ENCODE data around the gene NCOA7. TPM values are rescaled to one million over a fixed set of nuclear protein-coding genes. Genes with fewer than 3 reads are reported as not detected.

Gene NCOA7
- total and polyA plus RNA-seq, 10 of the 15 experiments (the other 5 are each of a cell fraction or from before 2014, with no cell fraction given) = 18.9 to 50.3 (median 34.2) TPM

GRCh38 chr6:125944434-125944816 lies 153.7 kb downstream of the NCOA7 start:
- H3K9me3 ChIP-seq (replicated peaks; ENCODE audit: control insufficient read depth, insufficient read depth, low read length) = no peaks in the 10 kb centered on the region
- SMC1A ChIA-PET (ENCODE audit: uncharacterized antibody, unreplicated experiment) = interaction anchor here (0.6 to 1.4 kb wide), 4 partner anchors 9 to 182 kb away, joined by 3 read pairs; no protein-coding TSS in a partner anchor
- H4K20me1 ChIP-seq (ENCODE audit: control insufficient read depth, insufficient read depth) = no peaks in the 10 kb centered on the region
- no peak overlapping the region for H3K4me3 ChIP-seq
- RAD21 ChIA-PET (ENCODE audit: unreplicated experiment) = no interaction called here
- TF ChIP-seq BRCA1 (IDR thresholded peaks at IDR 0.05; ENCODE audit: low read depth, low read length) (no peak), MEF2B (IDR thresholded peaks at IDR 0.05; ENCODE audit: partially characterized antibody, poor library complexity, severe bottlenecking) (no peak), TARDBP (IDR thresholded peaks at IDR 0.05; ENCODE audit: borderline replicate concordance) (no peak), MTA2 (IDR thresholded peaks at IDR 0.05; ENCODE audit: low read depth) (no peak), ZNF622 (IDR thresholded peaks at IDR 0.05) (no peak), NR2F1 (conservative IDR thresholded peaks at IDR 0.05) (no peak), CBX5 (IDR thresholded peaks at IDR 0.05; ENCODE audit: low read depth) (no peak), EED (IDR thresholded peaks at IDR 0.05; ENCODE audit: low read depth) (no peak), RBBP5 (conservative IDR thresholded peaks at IDR 0.05) (no peak)
- TF ChIP-seq, protein P1, sequence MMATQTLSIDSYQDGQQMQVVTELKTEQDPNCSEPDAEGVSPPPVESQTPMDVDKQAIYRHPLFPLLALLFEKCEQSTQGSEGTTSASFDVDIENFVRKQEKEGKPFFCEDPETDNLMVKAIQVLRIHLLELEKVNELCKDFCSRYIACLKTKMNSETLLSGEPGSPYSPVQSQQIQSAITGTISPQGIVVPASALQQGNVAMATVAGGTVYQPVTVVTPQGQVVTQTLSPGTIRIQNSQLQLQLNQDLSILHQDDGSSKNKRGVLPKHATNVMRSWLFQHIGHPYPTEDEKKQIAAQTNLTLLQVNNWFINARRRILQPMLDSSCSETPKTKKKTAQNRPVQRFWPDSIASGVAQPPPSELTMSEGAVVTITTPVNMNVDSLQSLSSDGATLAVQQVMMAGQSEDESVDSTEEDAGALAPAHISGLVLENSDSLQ (IDR thresholded peaks at IDR 0.05) = no peak
- TF ChIP-seq, protein P2, sequence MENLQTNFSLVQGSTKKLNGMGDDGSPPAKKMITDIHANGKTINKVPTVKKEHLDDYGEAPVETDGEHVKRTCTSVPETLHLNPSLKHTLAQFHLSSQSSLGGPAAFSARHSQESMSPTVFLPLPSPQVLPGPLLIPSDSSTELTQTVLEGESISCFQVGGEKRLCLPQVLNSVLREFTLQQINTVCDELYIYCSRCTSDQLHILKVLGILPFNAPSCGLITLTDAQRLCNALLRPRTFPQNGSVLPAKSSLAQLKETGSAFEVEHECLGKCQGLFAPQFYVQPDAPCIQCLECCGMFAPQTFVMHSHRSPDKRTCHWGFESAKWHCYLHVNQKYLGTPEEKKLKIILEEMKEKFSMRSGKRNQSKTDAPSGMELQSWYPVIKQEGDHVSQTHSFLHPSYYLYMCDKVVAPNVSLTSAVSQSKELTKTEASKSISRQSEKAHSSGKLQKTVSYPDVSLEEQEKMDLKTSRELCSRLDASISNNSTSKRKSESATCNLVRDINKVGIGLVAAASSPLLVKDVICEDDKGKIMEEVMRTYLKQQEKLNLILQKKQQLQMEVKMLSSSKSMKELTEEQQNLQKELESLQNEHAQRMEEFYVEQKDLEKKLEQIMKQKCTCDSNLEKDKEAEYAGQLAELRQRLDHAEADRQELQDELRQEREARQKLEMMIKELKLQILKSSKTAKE (IDR thresholded peaks at IDR 0.05; ENCODE audit: low read depth, poor library complexity, severe bottlenecking) = no peak
- TF ChIP-seq, protein P3, sequence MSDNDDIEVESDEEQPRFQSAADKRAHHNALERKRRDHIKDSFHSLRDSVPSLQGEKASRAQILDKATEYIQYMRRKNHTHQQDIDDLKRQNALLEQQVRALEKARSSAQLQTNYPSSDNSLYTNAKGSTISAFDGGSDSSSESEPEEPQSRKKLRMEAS (IDR thresholded peaks at IDR 0.05; ENCODE audit: low read depth, low read length) = no peak
- POLR2A ChIA-PET = no interaction called here
- FAIRE-seq (no peak), ATAC-seq (no peak), DNase-seq (ENCODE audit: low read depth, low spot score) (no peak)
- intact Hi-C loops (cut with micrococcal nuclease; ENCODE audit: unreplicated experiment) = no loop called here
- in situ Hi-C loops (cut with MboI) = no loop called here
- no peaks in the 10 kb centered on the region for H3K79me2 ChIP-seq (ENCODE audit: control insufficient read depth, insufficient read depth, low read length)
- no peak overlapping the region for H3K4me2 ChIP-seq (ENCODE audit: control insufficient read depth, insufficient read depth)
- H3K27ac ChIP-seq (ENCODE audit: control insufficient read depth, insufficient read depth) = no peak overlapping the region
- BruUV-seq (replicated peaks) = no TSS peak
- H3K9ac ChIP-seq (ENCODE audit: control insufficient read depth, insufficient read depth, low read length) = no peak overlapping the region
- no peaks in the 10 kb centered on the region for H3K36me3 ChIP-seq (ENCODE audit: control insufficient read depth in 2 of 2, insufficient read depth in 2 of 2, low read length in 1 of 2)
- WGBS (ENCODE audit: insufficient coverage, insufficient replicate concordance, low lambda C conversion rate, missing lambda C conversion rate) = 49% methylated on average over 5 of the region's 5 CpGs
- H3K27me3 ChIP-seq (replicated peaks in 1 of 2; ENCODE audit: control insufficient read depth in 2 of 2, insufficient read depth in 2 of 2, low read length in 1 of 2) = no peaks in the 10 kb centered on the region
- H3K4me1 ChIP-seq (ENCODE audit: control insufficient read depth, insufficient read depth, low read length) = no peaks in the 10 kb centered on the region
- CTCF ChIA-PET = interaction anchor here (1.6 to 3.1 kb wide), 3 partner anchors 9 to 88 kb away, joined by 3 to 10 read pairs (median 9); partner anchors contain the start of gene HINT3
- H2AFZ ChIP-seq (ENCODE audit: control insufficient read depth, low read depth, low read length) = no peak overlapping the region; the same call in 1 of the 2 replicates

All from GM12878 (cell line).